Gastroesophageal sphincter (tissue), 4 donors: ENCODE results near the gene HCN3. TPM values are rescaled to one million over a fixed set of nuclear protein-coding genes. Genes with fewer than 3 reads are reported as not detected.

Experiments
- ATAC-seq: fragments of 150-250 bp; one replicate; pipeline ENCODE4 v1.9.1; 2016; ENCODE audit warnings: mild to moderate bottlenecking, moderate library complexity
- H3K27ac ChIP-seq, 4 donors: fragments of 200-600 bp; sonication (generic) in 3 of 4; 1 replicate in 3 of 4; 2 replicates in 1 of 4; pipeline ENCODE4 v1.5.1; 2016 to 2019
- H3K27me3 ChIP-seq: fragments of 200-600 bp; sonication (generic); one replicate; pipeline ENCODE4 v1.5.1; 2019
- H3K36me3 ChIP-seq, 2 donors: fragments of 200-600 bp; sonication (generic); one replicate each; pipeline ENCODE4 v1.5.1; 2019; ENCODE audit warnings: control low read depth in 1 of 2
- H3K4me1 ChIP-seq, 3 donors: fragments of 200-600 bp; sonication (generic); 1 replicate in 2 of 3; 2 replicates in 1 of 3; pipeline ENCODE4 v1.5.1; 2016 to 2019; ENCODE audit warnings: control low read depth in 2 of 3
- H3K4me3 ChIP-seq, 2 donors: fragments of 200-600 bp; sonication (generic); one replicate each; pipeline ENCODE4 v1.5.1; 2019; ENCODE audit warnings: mild to moderate bottlenecking in 1 of 2, moderate library complexity in 1 of 2
- H3K9me3 ChIP-seq, 3 donors: fragments of 200-600 bp; sonication (generic); one replicate each; pipeline ENCODE4 v1.5.1; 2017 to 2019; ENCODE audit warnings: control low read depth in 2 of 3
- EP300 ChIP-seq: sonication (generic); formaldehyde crosslinking; IDR thresholded peaks from one replicate; pipeline ENCODE4 v1.6.1; 2017; ENCODE audit warnings: antibody characterized with exemption, mild to moderate bottlenecking
- POLR2A ChIP-seq, 2 donors: fragments of 450-650 bp; IDR thresholded peaks; one replicate each; pipeline ENCODE4 v1.6.1; 2017; ENCODE audit warnings: antibody characterized with exemption in 2 of 2, mild to moderate bottlenecking in 2 of 2, moderate library complexity in 1 of 2
- POLR2AphosphoS5 ChIP-seq: sonication (generic); formaldehyde crosslinking; IDR thresholded peaks from one replicate; pipeline ENCODE4 v1.6.1; 2017; ENCODE audit warnings: antibody characterized with exemption
- WGBS, 2 donors: methylation state at CpG; one replicate each; pipeline ENCODE4 v1.1.5; 2018; ENCODE audit warnings: low coverage in 1 of 2; 5-methylcytosine and 5-hydroxymethylcytosine counted together
- total RNA-seq, 4 donors: library from RNA; depleted of rRNA; stranded (reverse); fragments of >200 nt; gene quantifications; one replicate each; pipeline ENCODE4 v1.1.0, GENCODE V29; 2016
- TF ChIP-seq, protein P1 (sequence below), 4 experiments: fragments of 200-600 bp in 2 of 4; fragments of 450-650 bp in 2 of 4; sonication (generic) in 1 of 4; IDR thresholded peaks; one replicate each; pipeline ENCODE4 v1.5.1; 2017 to 2019; ENCODE audit warnings: antibody characterized with exemption in 4 of 4, mild to moderate bottlenecking in 2 of 4, moderate library complexity in 2 of 4

Gene HCN3
- total RNA-seq, 4 donors from 2014 or later = 0.47 to 2.2 (median 1.6) TPM

DNA sequence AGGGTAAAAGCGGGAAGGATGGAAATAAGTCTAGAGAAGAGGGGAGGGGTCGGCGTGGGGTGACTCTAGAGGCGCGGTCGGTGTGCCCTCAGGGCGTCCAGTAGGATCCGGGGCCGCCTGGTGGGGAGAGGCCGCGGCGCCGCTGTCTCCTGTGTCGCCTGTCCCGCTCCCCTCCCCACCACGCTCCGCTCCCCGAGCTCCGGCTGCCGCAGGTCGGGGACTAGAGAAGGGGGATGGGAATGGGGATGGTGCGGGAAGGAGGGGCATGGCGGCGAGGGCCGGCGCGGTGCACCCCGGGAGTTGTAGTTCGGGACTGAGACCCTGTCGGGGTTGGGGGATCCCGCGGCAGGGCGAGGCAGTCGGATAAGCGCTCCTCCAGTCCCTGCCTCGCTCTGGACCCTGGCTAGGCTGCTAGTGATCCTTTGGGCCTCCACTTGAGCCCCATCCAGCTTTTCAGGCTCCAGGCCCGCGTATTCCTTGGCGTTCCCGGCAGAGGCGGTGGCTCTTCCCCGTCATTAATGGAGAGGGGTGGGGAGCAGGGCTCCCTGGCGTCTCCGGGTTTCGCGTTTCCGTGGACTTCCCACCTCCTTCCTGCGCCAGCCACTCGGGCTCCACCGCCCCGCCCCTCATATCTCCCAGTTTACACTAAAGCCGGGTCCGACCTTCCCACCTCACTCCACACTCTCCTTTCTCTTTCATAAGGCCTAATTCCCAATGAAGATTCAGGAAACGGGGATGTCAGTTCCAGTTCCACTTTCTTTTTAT lies 21.8 kb upstream of the HCN3 start, which contains the start of gene ENTREP3:
Gene ENTREP3 (minus strand): TSS at position 241 of the 765 bp plus-strand sequence. CDS start 606 bp downstream, outside the sequence.
- WGBS, 2 donors = 0 to 1% methylated on average over 3 to 34 of the region's 54 CpGs
- no peaks in the 10 kb centered on the region for H3K9me3 ChIP-seq
- H3K27ac ChIP-seq = peak within 1 kb of the TSS; percentile 88 to 96 (median 95)
- TF ChIP-seq, protein P1, sequence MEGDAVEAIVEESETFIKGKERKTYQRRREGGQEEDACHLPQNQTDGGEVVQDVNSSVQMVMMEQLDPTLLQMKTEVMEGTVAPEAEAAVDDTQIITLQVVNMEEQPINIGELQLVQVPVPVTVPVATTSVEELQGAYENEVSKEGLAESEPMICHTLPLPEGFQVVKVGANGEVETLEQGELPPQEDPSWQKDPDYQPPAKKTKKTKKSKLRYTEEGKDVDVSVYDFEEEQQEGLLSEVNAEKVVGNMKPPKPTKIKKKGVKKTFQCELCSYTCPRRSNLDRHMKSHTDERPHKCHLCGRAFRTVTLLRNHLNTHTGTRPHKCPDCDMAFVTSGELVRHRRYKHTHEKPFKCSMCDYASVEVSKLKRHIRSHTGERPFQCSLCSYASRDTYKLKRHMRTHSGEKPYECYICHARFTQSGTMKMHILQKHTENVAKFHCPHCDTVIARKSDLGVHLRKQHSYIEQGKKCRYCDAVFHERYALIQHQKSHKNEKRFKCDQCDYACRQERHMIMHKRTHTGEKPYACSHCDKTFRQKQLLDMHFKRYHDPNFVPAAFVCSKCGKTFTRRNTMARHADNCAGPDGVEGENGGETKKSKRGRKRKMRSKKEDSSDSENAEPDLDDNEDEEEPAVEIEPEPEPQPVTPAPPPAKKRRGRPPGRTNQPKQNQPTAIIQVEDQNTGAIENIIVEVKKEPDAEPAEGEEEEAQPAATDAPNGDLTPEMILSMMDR (IDR thresholded peaks at IDR 0.05) = no peak
- peak; percentile 41 to 70 for TF ChIP-seq POLR2A (IDR thresholded peaks at IDR 0.05)
- peak; percentile 76 for TF ChIP-seq POLR2AphosphoS5
- TF ChIP-seq EP300 = no peak
- peaks cover 0 to 61% (median 19%) of the 10 kb centered on the region in 3 donors for H3K4me1 ChIP-seq
- H3K4me3 ChIP-seq = peak within 1 kb of the TSS; percentile 80 to 89
- H3K27me3 ChIP-seq = no peaks in the 10 kb centered on the region
- peak; percentile 92 for ATAC-seq
- H3K36me3 ChIP-seq = peaks cover 0 to 39% of the 10 kb centered on the region in 2 donors

DNA sequence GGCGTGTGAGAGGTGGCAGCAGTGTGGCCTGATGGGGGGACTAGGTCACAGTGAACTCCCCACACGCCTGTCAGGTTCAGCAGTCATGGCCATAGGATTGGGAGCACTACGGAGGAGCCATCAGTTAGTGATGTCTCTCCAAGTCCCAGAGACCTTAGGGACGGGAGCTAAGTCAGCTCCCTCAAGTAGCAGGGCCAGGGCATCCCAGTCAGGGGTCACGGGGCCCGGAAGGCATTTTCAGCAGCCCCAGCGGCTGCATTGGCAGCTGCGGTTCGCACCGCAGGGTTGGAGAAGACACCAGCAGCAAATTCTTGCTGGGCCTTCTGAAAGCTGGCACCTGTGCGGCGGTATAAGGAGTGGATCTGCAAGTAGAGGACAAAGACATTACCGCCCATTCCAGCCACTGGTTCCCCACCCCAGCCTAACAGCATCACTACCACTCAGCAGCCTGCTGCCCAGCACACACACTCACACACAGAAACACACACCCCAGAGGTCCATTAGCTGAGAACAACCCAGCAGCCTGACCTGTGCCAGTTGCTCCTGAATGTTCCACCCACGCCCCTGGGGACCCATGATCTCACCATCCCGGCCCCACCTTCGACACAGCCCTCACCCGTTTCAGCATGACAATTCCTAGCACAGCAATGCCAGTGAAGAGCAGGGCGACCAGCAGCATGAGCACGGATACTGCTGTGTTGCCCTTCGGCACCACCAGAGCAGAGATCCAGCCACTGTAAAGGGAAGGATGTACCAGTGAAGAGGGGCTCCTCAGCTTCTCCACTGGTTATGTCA lies 21.0 kb upstream of the HCN3 start:
- WGBS, 2 donors = 30 to 80% methylated on average over 2 of the region's 20 CpGs
- Histone ChIP-seq H3K27ac (peak overlapping the region; percentile 88 to 96 (median 95)), H3K4me1 (peaks cover 2 to 61% (median 20%) of the 10 kb centered on the region in 3 donors), H3K36me3 (peaks cover 0 to 41% of the 10 kb centered on the region in 2 donors), H3K9me3 (no peaks in the 10 kb centered on the region), H3K4me3 (peak overlapping the region; percentile 80 to 89), H3K27me3 (no peaks in the 10 kb centered on the region)
- TF ChIP-seq EP300 = no peak
- no peak for TF ChIP-seq POLR2AphosphoS5
- TF ChIP-seq, protein P1 (IDR thresholded peaks at IDR 0.05) = no peak
- TF ChIP-seq POLR2A (IDR thresholded peaks at IDR 0.05) = no peak
- no peak for ATAC-seq

DNA sequence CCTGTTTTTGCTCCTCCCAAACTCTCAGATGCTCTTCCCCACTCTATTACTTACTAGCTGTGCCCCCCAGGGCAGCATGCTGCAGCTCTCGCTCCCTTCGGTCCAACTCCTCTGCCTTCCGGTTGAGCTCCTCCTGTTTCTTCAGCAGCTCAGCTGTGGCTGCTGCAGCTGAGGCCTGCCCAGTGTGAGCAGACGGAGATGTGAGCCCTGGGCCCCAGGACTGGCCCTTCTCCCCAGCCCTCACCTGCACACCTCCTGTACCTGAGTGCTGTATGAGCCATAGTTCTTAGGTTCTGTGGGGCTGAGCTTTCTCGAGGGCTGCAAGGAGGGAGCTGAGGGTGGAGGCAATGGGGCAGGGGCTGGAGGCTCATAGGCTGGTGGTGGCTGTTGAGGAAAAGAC lies 17.0 kb upstream of the HCN3 start:
- H3K36me3 ChIP-seq = peaks cover 3 to 66% of the 10 kb centered on the region in 2 donors
- no peaks in the 10 kb centered on the region for H3K27me3 ChIP-seq
- TF ChIP-seq POLR2A (IDR thresholded peaks at IDR 0.05) (no peak), POLR2AphosphoS5 (no peak), EP300 (no peak)
- TF ChIP-seq, protein P1 (IDR thresholded peaks at IDR 0.05) = no peak
- no peak for ATAC-seq
- H3K4me1 ChIP-seq = peaks cover 3 to 44% (median 14%) of the 10 kb centered on the region in 3 donors
- no CpG with 5 or more reads among the region's 5 CpGs for WGBS, 2 donors
- H3K9me3 ChIP-seq = no peaks in the 10 kb centered on the region
- peak overlapping the region in 2 of 4 donors; percentile 86 for H3K27ac ChIP-seq
- no peak overlapping the region for H3K4me3 ChIP-seq

DNA sequence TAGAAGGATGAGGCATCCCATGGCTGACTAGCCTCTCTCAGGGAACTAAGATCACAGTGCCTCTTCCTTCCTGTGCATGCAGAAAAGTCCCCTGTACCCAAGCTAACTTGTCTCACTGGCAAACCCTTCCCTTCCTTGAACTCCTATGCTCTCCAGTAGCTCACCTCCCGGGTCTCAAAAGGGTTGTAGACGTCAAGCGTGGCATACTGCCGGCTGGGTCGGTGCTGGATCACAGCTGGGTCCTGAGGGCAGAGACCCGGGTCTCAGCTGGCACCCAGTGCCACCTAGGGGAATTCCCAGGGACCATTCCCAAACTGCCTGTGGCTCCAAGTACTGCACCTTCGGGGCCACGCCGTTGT lies 15.8 kb upstream of the HCN3 start:
- Histone ChIP-seq H3K4me1 (peaks cover 3 to 35% (median 14%) of the 10 kb centered on the region in 3 donors), H3K4me3 (peak overlapping the region; percentile 76 to 78), H3K36me3 (peaks cover 3 to 76% of the 10 kb centered on the region in 2 donors), H3K27ac (peak overlapping the region; percentile 62 to 91 (median 86)), H3K9me3 (no peaks in the 10 kb centered on the region), H3K27me3 (no peaks in the 10 kb centered on the region)
- ATAC-seq = no peak
- no peak for TF ChIP-seq POLR2A (IDR thresholded peaks at IDR 0.05)
- no peak for TF ChIP-seq POLR2AphosphoS5
- no peak for TF ChIP-seq EP300
- TF ChIP-seq, protein P1 (IDR thresholded peaks at IDR 0.05) = no peak
- WGBS, 2 donors = 0% methylated on average over 5 of the region's 9 CpGs; no CpG with 5 or more reads in 1 of the 2 donors
